ENCODE measurements around the gene ICAM5.
"Not testable (repeated sequence)": the region's sequence is repeated elsewhere in the genome, so short reads cannot be mapped to it uniquely, and the experiment has no call there.

The ICAM5 gene

GRCh38 chr19:10289836-10290356, at the start of gene ICAM5:
Gene ICAM5 (plus strand): TSS chr19:10289952. CDS start chr19:10290044, 92 bp downstream.
- intact Hi-C loops (cut with DNase I) = no loop called here
- DNase-seq = peak in 8 of 10 donors; percentile 42 to 95 (median 66)

GRCh38 chr19:10241826-10242449, 47.8 kb upstream of the ICAM5 start:
- intact Hi-C loops (cut with DNase I) = not testable (repeated sequence)

GRCh38 chr19:10243606-10244005, 46.1 kb upstream of the ICAM5 start:
- no peak for DNase-seq
- intact Hi-C loops (cut with DNase I) = no loop called here

More at GRCh38 chr19:10241826-10242449, 47.8 kb upstream of the ICAM5 start:
- not testable (repeated sequence) for DNase-seq

DNA sequence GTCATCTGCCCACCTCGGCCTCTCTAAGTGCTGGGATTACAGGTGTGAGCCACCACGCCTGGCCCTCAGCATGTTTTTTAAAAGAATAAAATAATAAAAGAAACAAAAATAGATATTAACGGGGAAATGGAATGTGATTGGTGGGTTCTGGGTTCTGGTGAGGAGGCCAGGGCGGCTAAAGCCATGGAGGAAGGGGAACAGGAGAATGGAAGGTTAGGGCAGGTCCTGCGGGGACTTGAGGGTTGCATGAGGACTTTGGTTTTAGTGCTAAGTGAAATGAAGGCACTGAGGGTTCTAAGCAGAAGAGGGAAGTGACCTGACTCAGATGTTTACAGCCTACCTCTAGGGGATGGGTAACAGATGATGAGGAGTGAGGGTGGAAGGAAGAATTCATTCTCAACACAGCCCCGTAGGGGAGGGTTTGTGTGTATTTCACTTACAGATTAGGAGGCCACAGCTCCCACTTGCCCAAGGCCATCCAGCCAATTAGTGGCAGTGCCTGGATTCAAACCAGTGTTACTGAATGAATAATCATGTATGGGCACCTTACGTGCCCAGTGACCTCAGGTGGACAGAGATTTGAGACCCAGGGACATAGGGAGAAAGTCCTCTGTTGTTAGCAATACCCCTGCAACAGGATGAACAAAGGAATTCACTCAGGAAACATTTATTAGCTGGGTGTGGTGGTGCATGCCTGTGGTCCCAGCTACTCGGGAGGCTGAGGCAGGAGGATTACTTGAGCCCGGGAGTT, 44.4 kb upstream of the ICAM5 start:
- DNase-seq = no peak
- intact Hi-C loops (cut with DNase I) = no loop called here

GRCh38 chr19:10246511-10246910, 43.2 kb upstream of the ICAM5 start:
- intact Hi-C loops (cut with DNase I) = no loop called here
- DNase-seq = no peak

- peak; percentile 89 to 99 (median 94) for DNase-seq
- intact Hi-C loops (cut with DNase I) = loop anchor here (5.0 kb wide), 3 partner anchors 60 to 320 kb away; partner anchors contain the start of genes DNMT1 and EIF3G
Measured at GRCh38 chr19:10251792-10252694, 37.7 kb upstream of the ICAM5 start, which contains the start of gene MRPL4. Gene MRPL4 (plus strand): TSS chr19:10252214. CDS start chr19:10252254, 40 bp downstream.

DNA sequence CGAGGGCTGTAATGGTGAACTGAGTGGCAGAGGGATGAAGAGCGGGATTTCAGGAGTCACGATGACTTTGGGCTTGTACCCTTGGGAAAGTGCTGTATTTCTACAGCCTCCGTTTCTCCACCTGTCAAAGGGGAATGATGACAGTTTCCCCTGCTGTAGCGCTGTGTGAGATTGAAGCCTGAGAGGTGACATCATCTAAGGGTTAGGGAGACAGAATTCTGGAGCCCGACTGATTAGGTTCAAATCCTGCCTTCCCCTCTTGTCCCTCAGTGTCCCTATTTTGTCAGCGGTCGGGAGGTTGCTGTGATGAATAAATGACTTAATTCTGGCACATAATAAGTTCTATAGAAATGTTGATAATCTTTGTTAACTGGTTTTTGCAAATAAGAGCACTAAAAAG, 37.0 kb upstream of the ICAM5 start:
- intact Hi-C loops (cut with DNase I) = loop anchor here (5.0 kb wide), 3 partner anchors 60 to 320 kb away; partner anchors contain the start of genes DNMT1 and EIF3G

GRCh38 chr19:10254244-10254643, 35.5 kb upstream of the ICAM5 start:
- no peak for DNase-seq
- intact Hi-C loops (cut with DNase I) = loop anchor here (5.0 kb wide), 3 partner anchors 62 to 322 kb away; partner anchors contain the start of genes DNMT1 and EIF3G

More for the DNA sequence above, 37.0 kb upstream of the ICAM5 start:
- DNase-seq = no peak

- DNase-seq = no peak
- intact Hi-C loops (cut with DNase I) = no loop called here
Measured at GRCh38 chr19:10255358-10255757, 34.4 kb upstream of the ICAM5 start.

DNA sequence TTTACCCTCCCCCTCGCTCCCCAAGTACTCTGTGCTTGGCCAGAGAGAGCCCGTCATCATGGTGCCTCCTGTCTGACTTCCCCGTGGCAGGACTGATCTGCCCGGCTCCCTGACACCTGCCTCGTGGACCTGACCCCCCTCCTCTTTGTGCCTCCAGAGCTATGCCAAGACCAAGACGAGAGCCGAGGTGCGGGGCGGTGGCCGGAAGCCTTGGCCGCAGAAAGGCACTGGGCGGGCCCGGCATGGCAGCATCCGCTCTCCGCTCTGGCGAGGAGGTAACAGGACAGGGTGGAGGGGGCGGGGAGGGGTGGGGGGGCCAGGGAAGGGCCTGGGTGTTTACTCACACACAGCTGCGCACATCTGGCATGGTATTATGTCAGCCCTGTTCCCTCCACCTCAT, 33.2 kb upstream of the ICAM5 start:
- no peak for DNase-seq
- intact Hi-C loops (cut with DNase I) = no loop called here

DNA sequence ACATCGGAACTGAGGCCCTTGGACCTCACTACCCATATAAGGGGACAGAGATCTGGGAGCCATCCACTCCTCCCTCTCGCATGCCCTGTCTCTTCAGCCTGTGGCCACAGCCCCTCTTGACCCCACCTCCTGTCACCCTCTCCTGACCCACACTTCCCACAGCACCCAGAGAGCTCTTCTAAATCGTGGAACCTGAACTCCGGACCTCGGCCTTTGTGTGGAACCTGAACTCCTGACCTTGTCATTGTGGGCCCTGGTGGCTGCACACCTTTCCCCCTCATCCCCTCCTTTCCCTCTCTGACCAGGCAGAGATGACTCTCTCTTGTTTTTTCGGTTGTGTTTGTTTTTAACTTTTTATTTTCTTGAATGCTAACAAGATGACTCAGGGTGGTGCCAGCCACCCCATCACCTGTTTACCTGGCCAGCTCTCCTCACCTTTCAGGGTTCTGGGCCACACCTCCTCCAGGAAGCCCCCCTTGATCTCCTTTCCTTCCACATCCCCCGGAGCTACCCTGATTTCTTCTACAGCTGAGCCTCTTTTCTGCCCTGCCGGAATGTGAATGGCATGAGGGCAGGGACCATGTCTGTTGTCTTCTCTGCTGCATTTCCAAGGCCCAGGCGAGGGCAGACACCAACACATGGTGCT, 32.7 kb upstream of the ICAM5 start:
- intact Hi-C loops (cut with DNase I) = no loop called here
- DNase-seq = no peak

DNA sequence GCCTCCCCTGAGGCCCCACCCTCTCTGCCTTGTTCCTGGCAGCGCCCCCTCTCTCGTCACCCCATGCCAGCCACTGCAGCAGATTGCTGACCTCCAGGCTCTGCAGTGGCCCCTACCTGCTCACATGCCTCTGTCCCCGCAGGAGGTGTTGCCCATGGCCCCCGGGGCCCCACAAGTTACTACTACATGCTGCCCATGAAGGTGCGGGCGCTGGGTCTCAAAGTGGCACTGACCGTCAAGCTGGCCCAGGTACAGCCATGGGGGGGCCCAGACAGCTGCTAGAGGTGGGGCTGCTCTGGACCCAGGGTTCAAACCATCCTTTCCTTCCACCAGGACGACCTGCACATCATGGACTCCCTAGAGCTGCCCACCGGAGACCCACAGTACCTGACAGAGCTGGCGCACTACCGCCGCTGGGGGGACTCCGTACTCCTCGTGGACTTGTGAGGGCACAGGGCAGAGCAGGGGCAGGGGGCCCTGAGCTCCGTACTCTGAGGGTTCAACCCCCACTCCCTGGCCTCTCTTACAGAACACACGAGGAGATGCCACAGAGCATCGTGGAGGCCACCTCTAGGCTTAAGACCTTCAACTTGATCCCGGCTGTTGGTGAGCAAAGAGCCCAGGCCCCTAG, 31.6 kb upstream of the ICAM5 start:
- DNase-seq = no peak
- intact Hi-C loops (cut with DNase I) = loop anchor here (2.0 kb wide), 1 partner anchor 131 kb away; no protein-coding TSS in a partner anchor

- peak; percentile 53 to 95 (median 80) for DNase-seq
- intact Hi-C loops (cut with DNase I) = loop anchor here (2.0 kb wide), 1 partner anchor 129 kb away; no protein-coding TSS in a partner anchor
Measured at GRCh38 chr19:10259162-10259905, 30.4 kb upstream of the ICAM5 start.

GRCh38 chr19:10260141-10260584, 29.6 kb upstream of the ICAM5 start:
- peak in 8 of 10 donors; percentile 34 to 94 (median 60) for DNase-seq
- intact Hi-C loops (cut with DNase I) = loop anchor here (10.0 kb wide), 1 partner anchor 75 kb away; the partner anchor contains the start of genes ICAM3 and RAVER1

DNA sequence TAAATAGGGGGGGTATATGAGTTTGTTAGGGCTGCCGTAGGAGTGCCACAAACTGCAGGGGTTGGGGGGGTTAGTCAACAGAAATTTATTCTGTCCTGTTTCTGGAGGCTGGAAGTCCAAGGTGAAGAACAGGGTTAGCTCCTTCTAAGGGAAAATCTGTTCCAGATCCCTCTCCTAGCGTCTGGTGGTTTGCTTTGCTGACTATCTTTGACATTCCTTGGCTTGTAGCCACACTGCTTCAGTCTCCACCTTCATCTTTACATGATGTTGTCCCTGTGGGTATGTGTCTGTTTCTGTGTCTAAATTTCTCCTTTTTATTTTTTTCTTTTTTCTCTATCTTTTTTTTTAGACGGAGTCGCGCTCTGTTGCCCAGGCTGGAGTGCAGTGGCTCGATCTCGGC, 27.0 kb upstream of the ICAM5 start:
- DNase-seq = no peak
- intact Hi-C loops (cut with DNase I) = loop anchor here (10.0 kb wide), 1 partner anchor 72 kb away; the partner anchor contains the start of genes ICAM3 and RAVER1

- intact Hi-C loops (cut with DNase I) = loop anchor here (10.0 kb wide), 1 partner anchor 68 kb away; the partner anchor contains the start of genes ICAM3 and RAVER1
- DNase-seq = no peak
Measured at GRCh38 chr19:10266706-10267105, 23.0 kb upstream of the ICAM5 start.

DNA sequence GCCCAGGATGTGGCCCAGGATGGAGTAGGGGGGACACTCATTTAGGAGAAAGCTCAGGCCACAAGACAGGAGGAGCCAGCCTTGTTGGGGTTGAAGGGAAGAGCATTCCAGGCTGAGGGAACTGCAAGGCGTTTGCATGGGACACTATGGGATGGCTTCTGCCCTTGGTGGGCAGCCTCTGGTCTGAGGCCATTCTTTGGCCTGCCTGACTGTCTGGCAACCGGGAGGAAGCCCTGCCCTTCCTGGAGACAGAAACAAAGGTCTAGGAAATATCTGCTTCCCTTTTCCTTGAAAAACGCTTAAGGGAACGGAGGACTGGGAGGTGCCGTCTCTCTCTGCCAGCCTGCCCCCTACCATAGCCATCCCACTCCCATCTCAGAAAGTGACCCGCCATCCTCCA, 21.7 kb upstream of the ICAM5 start:
- intact Hi-C loops (cut with DNase I) = loop anchor here (10.0 kb wide), 1 partner anchor 67 kb away; the partner anchor contains the start of genes ICAM3 and RAVER1
- DNase-seq = no peak

Data from posterior cingulate gyrus (tissue), 11 donors.